MV-4-11 (cell line): ENCODE measurements around the gene GHDC.
A peak's percentile ranks its signal among the peaks of the same experiment; 100 is the strongest.
"Not testable (repeated sequence)": the region's sequence is repeated elsewhere in the genome, so short reads cannot be mapped to it uniquely, and the experiment has no call there.

Source experiments
- DNase-seq: peaks from one replicate; lab custom pipeline; 2025; lab: John Stamatoyannopoulos, UW

The GHDC gene

GRCh38 chr17:42155614-42156045 is 38.7 kb downstream of the GHDC start:
- no peak for DNase-seq

DNA sequence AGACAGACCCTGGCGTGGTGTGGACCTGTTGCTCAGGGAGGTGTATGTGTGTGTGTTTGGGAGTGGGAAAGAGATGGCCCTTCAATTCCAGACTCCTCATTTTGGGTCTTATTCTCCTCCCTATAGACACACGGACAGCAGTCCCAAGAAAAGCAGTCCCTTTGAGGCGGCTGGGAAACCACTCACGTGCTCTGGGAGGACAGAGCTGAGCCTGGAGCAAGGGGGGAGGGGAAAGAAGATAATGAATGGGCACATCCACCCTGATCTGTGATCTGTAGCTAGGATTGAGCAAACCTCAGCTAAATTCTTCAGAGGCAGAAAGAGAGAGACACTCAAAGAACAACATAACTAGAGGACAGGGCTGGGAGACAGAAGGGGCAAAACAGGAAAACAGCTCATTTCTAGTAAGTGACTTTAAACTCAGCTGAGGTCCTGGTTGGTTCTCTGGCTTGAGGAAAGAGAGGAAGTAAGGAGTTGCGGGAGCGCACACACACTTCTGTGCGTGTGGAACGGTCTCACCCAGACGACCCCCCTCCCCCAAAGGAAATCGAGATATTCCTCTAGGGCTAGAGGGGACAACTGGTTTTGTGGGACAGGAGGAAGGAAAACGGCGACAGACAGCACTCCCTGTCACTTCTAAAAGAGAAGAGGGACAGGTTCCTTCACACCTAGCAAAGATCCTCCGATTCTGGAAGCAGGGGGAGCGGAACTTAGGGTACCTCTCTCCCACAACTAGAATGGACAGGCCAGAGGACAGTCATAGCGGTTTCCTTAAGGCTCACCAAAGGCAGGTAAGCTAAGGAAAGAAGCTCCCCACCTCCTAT is 40.2 kb downstream of the GHDC start:
- peak; percentile 65 for DNase-seq

GRCh38 chr17:42146911-42147607 is 47.2 kb downstream of the GHDC start:
- no peak for DNase-seq

DNA sequence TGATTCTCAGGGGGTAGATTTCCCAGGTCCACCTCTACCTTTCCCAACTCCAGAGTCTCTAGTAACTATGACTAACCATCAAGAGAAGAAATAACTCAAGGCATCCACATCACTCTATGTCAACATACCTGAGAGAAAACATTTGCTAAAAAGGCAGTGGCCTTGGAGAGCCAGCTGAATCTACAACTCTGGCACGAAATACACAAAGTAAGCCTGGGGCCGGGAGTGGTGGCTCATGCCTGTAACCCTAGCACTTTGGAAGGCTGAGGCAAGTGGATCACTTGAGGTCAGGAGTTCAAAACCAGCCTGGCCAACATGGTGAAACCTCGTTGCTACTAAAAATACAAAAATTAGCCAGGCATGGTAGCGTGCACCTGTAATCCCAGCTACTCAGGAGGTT is 51.2 kb downstream of the GHDC start:
- DNase-seq, result not testable (repeated sequence)

DNA sequence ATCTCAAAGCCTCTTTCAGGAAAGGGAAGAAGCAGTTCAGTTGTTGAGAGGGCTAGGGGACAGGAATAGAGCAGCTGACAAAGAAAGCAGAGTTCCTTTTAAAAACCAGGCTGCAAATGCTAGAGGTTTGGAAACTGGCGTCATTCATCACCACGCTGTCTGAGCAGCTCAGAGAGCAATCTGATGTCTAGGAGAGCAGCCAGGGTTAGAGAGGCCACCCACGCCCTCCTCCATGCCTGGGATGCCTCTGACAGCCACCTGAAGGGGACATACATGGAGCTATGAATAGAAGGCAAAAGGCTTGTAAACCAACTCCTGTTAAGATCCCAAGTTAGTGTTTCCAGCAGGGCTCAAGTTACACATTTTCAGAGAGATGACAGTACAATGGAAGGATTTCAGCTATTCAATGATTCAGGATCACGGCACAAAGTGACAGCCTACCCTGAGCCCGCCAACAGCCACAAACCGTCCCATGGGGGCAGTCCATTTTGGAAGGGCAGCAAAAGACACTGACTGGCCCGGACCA is 51.9 kb downstream of the GHDC start:
- DNase-seq, result peak; percentile 50

DNA sequence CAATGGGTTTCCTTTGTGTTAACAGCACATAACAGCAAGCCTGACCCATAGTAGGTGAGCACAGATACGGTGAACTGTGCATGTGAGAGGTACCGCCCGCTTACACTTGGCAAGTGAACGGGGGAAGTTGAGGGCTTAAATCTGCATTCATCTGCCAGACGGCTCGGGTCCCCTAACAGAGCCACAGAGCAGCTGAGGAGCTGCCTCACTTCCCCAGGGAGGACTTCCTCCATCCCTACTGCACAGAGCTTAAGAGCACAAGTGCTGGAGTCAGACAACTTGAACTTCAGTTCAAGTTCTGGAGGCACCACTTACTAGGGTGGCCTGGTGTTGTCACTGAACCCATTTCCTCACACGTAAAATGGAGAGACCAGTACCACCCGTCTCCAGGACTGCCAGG is 52.9 kb downstream of the GHDC start:
- peak; percentile 48 for DNase-seq

GRCh38 chr17:42140690-42141089 is 53.6 kb downstream of the GHDC start:
- not testable (repeated sequence) for DNase-seq
